Measurements from ENCODE around the gene SIRPB2. TPM values are rescaled to one million over a fixed set of nuclear protein-coding genes. Genes with fewer than 3 reads are reported as not detected.

The SIRPB2 gene
- total RNA-seq, result 0.51 TPM

DNA sequence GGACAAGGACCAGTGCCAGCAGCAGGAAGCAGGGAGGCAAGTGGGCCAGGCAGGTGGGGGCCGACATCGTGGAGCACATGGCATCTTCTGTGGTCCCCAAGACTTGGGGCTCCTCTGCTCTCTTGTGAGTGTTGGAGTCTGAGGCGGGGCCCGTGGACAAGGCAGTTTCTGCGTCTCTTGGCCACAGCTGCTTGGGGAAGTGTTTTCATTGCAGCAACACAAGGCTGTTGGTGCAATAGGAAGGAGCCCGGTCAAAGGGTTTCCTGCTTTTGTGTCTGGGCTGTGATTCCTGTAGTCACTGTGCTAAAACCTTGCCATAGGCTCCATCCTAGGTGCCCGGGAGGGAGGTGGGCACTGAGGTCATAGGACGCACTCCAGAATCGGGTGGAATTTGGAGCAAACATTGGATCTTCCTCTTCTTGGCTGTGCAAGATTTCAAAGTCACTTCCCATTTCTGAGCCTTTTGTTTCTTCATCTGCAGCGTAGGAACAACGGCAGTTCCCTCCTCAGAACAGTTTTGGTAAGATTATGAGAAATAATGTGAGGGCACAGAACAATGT lies at the start of gene SIRPB2:
TSS of gene SIRPB2 (minus strand) at position 140 of the 560 bp plus-strand sequence. CDS start at position 79, 61 bp downstream.
- DNase-seq, result peak; percentile 3

DNA sequence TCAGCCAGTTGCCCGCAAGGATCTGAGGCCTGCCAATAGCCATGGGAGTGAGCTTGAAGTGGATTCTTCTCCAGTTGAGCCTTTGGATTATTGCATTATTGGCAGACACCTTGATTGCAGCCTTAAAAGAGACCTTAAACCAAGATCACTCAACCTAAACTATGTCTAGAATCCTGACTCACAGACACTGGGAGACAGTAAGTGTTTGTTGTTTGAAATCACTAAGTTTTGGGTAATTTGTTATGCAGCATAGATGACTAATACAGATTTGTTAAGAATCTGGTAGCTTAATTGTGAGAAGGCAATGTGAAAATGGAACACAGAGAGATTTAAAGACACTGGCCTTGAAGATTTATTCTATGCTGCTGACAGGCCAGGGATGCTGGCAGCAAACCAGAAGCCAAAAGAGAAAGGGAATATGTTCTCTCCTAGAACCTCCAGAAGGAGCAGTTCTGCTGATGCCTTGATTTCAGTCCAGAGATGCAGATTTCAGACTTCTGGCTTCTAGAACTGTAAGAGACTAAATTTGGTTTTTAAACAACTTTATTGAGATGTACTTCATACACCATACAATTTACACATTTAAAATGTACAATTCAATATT lies 48.7 kb upstream of the SIRPB2 start:
- no peak for DNase-seq

DNA sequence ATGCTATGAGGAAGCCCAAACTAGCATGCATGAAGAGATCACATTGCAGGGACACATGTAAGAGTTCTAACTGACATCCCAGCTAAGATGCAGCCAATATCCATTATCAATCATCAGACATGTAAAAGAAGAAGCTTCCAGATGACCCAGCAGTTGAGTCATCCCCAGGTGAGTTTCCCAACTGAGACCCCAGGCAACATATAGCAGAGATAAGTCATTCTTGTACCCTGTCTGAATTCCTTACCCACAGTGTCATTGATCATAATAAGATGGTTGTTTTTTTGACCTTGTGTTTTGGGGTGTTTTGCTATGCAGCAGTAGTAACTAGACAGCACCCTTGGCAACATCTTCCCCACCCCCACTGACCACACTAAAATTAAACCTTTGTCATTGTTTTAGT lies 47.4 kb upstream of the SIRPB2 start:
- DNase-seq, result no peak

DNA sequence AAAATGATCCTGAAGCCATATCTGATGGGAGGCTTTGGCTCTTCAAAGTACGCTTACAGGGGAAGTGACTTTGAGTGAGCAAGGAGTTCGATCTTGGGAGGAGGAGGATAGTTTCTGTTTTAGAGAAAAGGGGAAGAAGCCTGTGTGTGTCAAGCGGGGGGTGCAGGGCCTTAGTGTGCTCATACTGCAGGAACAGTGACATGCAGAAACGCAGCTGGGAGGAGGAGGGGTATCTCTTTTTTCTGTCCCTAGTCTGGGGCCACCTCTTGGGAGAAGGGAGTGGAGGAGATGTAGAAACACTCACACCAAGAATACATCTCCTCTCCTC lies 46.5 kb upstream of the SIRPB2 start:
- peak; percentile 5 for DNase-seq

DNA sequence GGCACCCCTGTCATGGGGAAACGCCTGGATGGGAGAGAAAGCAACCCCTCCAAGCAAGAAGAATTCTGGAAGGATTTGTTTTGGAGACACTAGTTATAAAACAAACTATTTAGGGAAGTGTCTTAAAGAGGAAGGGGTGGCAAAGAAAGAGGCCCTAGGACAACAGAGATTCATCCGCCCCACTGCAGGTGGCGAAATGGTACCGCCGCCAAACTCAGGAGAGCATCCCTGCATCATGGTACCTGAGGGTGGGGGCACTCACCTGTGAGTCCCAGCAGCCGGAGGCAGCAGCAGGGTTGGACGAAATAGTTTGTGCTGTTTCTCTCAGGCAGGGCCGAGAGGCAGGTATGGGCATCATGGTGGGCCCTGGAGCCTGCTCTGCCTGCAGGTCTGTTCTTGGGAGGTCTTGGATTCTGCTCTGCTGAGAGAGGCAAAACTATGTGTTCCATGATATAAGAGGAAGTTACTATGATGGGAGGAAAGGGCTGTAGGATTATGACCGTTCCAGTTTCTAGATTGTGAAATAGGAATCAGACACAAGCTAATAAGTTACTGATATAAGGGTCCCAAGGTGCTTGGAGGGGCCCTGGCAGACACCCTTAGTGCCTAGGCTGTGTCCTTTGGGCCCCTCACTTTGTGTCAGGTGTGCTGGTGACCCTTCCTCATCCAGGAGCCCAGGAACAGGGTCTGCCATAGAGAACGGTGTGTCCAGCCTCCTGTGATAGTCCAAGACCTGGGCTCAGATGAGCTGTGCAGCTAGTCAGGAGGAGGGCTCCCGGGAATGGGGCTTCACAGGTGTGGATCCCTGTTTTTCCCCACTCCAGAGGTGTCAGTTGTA lies 45.9 kb upstream of the SIRPB2 start:
- no peak for DNase-seq

DNA sequence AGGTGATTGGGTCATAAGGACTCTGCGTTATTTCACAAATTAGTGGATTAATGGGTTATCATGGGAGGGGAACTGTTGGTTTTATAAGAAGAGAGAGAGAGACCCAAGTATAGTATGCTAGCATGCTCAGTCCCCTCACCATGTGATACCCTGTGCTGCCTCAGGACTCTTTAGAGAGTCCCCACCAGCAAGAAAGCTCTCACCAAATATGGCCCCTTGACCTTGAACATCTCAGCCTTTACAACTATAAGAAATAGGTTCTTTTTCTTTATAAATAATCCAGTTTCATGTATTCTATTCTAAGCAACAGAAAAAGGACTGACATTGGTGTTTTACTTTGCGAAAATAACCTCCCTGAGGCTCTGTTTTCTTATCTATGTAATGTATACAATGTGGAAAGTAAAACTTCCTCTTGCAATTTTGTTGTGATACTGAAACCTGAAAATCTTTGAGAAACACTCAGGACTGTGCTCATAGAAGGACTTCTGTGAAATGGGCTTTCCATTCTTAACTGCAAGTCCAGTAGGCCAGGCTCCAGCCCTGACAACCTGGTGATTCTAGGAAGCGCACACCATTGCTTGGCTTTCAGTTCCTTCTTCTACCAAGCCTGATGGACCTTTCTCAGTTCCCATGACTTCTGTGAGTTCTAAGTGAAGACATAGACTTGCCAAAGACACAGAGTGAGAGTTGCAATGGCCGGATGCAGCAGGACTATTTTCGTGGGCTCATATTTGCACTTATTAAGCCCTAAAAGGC lies 44.4 kb upstream of the SIRPB2 start:
- DNase-seq, result no peak

DNA sequence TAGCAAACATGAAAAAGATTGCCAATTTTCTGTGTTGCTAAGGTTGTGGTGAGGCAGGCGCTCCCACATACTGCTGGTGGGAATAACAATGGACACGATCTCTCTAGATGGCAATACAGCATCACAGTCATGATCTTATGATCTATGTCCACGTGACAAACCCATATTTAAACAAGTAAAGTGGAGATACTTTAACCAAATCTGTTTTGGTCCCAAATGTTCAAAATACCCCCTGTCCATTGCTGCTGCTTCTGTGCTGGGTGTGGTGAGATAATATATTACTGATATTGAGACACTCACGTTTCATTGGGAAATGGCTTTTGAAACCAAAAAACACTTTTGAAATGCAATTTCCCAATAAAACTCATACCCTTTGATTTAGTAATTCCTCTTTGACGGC lies 43.3 kb upstream of the SIRPB2 start:
- DNase-seq, result no peak

DNA sequence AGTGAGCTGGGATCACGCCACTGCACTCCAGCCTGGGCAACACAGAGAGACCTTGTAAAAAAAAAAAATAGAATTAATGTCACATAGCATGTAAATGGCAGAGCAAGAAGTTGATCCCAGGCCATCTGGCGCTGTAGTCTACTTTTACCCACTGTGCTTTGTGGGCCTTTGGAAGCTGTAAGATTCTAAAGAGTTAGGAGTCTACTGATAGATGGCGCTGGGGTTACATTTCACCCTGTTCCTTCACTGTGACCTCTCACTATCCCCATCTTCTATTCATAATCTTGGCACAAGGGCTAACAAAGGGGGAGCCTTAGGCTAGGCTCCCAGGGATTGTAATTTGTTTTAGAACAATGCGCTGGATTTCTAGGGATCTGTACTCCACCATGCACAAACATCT lies 41.8 kb upstream of the SIRPB2 start:
- DNase-seq, result no peak

DNA sequence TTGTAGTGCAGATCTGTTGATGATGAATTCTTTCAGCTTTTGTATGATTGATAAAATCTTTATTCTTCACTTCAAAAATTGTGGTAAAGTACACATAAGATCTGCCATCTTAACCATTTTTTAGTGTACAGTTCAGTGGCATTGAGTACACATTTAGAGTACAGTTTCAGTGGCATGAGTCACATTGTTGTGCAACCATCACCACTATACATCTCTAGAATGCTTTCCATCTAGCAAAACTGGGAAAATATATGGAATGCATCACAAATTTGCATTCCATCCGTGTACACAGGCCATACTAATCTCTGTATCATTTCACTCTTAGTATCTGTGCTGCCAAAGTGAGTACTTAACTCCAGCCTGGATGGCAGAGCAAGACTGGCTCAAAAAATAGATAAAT lies 37.6 kb upstream of the SIRPB2 start:
- DNase-seq, result no peak

DNA sequence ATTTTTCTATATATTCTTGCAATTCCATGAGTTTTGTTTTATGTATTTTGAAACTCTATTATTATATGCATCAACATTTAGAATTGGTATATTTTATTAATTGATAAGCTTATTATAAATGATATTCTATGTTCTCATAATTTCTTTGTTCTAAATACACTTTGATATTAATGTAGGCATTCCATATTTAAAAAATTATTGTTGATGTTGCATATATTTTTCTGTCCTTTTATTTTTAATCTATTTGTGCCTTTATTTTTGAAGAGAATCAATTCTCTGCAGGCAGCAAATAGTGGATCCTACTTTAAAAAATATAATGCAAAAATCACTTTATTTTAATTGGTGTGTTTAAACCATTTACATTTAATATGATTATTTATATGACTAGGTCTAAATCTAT lies 36.7 kb upstream of the SIRPB2 start:
- no peak for DNase-seq

DNA sequence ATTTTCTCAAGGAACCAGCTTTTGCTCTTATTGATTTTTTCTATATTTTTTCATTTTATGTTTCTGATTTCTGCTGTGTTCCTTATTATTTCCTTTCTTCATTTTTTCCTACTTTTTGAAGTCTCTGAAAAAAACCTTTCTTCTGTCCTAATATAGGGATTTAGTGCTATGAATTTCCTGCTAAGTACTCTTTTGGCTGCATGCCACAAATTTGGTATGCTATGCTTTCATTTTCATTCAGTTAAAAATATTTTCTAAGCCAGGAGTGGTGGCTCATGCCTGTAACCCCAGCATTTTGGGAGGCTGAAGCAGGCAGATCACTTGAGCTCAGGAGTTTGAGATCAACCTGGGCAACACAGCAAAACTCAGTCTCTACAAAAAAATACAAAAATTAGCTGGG lies 35.7 kb upstream of the SIRPB2 start:
- DNase-seq, result no peak

DNA sequence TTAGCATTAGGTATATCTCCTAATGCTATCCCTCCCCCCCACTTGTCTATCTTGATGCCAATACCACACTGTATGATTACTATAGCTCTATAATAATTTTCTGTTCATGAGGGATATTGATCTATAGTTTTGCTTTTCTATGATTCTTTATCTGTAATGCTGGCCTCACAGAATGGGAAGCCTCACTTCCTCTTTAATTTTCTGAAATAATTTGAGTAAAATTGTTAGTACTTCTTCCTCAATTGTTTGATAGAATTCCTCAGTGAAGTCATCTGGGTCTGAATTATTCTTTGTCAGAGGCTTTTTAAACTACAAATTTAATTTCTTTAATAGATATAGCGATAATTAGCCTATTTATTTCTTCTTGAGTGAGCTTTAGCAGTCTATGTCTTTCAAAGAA lies 35.1 kb upstream of the SIRPB2 start:
- DNase-seq, result no peak

DNA sequence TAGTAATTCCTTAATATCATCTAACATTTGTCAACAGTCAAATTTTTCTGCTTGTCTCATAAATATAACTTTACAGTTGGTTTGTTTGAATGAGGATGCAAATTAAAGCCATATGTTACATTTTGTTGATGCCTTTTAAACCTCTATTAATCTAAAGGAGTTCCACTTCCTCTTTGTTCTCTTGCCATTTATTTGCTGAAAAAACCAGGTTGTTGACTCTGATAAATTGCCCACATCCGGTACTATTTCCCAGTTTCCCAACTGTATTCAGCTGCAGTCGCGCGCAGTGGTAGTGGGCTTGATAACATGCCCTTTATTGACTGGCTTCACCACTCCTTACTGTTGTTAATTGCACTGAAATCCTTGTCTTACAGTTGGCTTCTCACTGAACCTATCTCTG lies 32.8 kb upstream of the SIRPB2 start:
- DNase-seq, result no peak

DNA sequence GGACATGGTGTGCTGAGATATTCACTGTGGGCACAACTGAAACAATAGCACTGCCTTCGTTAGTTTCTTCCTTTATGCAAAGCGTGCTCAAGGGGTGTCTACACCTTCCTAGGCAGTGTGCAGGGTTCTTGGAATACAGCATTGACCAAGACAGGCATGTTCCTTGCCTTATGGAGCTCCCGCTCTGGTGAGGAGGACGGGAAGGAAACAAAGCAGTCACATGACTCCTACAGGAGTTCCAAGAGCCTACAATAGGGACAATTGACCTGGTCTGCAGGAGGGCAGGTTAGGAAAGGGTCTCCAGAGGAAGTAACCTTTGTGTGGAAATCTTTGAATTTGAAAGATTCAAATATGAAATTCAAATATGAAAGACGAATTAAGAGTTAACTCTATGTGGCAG lies 25.8 kb upstream of the SIRPB2 start:
- no peak for DNase-seq

DNA sequence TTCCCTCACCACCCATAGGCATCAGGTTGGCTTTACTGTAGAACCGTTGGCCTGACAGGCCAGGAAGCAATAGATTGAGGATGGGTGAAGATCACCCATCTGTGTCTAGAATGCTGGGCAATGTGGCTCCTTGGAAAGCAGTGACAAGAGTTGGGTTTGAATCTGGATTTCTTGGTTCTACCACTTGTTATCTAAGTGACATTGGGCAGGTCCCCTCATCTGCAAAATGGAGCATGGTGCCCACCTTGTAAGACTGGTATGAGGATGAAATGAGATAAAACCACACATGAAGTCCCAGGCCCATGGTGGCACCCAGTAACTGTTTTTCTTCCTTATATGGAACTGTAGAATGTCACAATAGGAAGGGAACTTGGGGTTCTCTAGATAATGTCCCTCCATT lies 22.6 kb upstream of the SIRPB2 start:
- DNase-seq, result no peak

DNA sequence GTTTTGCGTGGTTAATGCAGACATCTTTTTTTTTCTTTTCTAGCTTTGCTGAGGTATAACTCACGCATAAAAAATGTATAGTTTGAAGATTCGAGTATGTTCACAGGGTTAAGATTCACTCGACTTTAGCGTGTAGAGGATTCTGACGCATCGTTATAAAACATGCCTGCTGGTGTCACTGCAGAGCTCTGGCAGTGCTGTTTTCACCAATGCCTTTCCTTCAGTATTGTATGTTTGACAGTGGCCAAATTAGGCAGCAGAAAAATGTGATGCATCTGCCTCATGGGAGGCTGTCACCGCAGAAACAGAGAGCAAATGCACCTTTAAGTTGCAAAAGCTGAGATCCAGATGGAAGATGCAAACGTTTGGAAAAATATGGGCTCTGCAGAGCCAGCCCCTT lies 18.0 kb upstream of the SIRPB2 start:
- peak; percentile 16 for DNase-seq

DNA sequence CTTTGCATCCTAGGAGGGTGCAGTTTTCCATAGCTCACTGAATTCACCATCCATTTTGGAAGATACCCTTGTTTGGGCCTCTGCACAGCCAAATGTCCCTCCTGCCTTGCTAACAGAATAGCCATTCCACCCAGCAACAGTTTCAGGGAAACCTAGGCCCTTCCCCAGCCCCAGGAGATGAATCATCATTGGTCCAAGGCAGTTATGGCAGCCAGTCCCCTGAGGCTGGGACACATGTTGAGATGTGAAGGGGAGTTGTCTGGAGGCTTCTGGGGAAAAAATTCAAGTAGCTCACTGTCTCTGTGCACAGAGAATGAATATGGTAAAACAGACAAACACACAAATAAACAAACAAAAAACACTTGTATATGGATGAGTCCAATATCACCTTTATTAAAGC lies 17.4 kb upstream of the SIRPB2 start:
- no peak for DNase-seq

DNA sequence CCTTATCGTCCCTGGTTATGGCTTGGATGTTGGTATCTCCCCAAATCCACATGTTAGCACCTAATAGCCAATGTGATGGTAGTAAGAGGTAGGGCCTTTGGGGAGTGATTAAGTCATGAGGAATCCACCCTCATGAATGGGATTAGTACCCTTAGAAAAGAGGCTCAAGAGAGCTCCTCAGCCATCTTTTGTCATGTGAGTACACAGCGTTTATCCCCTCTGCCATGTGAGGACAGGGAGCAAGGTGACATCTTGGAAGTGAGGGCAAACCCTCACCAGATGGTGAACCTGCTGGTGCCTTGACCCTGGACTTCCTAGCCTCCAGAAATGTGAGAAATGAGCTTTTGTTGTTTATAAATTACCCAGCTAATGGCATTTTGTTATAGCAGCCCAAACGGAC lies 16.1 kb upstream of the SIRPB2 start:
- DNase-seq, result no peak

DNA sequence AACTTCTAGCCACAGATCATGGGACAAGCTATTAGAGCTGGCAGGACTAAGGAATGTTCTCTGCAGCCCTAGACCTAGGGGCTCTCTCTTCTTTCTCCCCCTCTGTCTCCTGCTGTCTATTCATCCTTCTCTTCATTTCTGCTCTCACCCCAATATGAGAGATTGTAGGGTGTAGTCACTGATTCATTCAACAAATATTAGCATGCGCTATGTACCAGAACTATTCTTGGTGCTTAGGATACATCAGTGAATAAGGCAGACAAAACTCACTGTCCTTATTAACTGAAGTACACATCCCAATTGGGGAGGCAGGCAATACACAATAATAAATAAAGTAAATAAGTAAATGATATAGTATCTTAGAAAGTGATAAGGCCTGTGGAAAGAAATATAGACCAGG lies 14.7 kb upstream of the SIRPB2 start:
- DNase-seq, result no peak

DNA sequence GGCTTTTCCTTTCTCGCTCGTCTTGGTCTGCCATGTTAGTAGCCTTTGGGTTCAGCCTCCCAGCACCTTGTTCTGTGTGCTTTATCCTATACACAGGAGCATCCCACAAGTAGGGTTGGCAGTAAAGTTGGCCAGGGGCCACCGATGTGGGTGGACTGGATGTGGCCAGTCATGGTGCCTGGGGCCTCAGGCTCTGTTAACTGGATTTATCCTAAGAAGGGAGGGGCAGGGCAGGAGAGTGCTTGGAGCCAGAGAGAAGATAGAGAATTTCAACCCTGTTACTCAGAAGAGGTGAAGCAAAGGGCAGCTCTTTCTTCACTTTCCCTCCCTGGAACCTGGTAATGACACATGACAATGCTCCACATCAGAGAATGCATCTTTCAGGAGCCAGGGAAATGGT lies 14.1 kb upstream of the SIRPB2 start:
- DNase-seq, result no peak

DNA sequence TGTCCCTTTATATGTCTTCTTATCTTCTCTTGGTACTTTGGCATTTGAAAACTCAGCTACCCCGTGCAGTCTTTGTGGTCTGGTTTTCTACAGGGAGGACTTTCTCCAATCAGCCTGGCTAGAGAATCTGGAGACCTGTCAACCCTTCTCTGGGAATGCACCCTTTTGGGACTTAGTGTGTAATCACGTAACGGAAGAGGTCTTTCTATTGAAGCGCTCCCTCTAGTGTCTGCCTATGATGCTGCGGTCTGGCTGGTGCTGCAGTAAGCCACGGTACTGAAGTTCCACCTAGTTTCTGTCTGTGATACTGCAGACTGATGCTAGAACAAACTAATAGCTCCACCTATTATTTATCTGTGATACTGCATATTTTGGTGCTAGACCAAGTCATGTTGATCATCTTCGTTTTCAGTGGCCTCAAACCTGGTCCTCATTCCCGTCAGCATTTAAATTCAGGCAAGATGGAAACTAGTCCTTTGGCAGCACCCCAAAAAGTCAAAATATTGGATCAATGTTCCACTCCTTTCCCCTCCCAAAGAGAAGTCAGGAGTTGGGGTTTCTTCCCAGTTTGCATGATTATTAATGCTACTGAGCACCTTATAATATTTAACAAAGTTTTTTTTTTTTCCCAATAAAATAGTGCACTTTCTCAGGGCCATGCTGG lies 12.5 kb upstream of the SIRPB2 start:
- DNase-seq, result peak; percentile 72

DNA sequence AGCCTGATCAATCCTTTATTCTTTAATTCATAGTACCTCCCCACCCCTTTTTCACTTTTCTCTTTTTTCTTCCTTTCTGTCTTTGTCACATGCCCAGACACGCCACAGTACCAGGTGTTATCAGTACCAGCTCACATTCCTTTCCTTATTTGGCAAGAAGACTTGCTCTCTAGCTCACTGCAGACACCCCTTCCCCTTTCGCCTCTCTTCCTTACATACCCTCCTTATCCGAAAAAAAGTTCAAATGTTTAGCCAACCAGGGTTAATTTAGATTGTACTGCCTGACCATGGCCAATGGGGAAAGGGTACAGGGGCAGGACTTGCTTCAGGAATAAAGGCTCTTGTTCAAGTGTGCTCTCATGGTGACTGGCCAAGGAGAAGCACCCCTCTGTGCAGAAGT lies 9.3 kb upstream of the SIRPB2 start:
- DNase-seq, result no peak
